ENCODE measurements around the gene EID1.

DNA sequence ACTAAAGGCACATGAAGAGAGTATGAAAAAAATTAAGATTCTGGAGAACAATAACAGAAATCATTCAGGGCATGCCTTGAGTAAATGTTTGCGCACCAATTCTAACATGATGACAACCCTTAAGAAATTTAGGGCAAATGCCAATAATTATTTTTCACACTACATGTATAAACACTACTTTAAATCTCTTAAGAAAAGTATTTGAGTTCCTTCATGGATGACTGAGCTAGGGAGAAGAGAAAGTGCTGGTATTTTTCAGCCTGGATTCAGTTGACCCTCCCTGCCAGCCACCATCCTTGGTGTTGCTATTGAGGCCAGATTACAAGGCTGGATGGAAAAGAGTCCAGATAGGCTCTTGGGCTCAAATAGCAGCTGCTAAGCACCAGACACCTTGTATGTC, 8.0 kb upstream of the EID1 start:
- TF ChIP-seq EZH2phosphoT487 (IDR thresholded peaks at IDR 0.05; ENCODE audit: borderline replicate concordance, low read depth, low read length) (no peak), CTCF (conservative IDR thresholded peaks at IDR 0.05; ENCODE audit: low read length) (no peak)
